H1 (cell line): Measurements from ENCODE around the gene GCK. TPM values are rescaled to one million over a fixed set of nuclear protein-coding genes. Genes with fewer than 3 reads are reported as not detected.

Source experiments
- CTCF ChIA-PET: fragments of 300-600 bp; sonication (Branson Sonifier 250); formaldehyde crosslinking; loops from one replicate; lab custom pipeline; 2021; ENCODE audit not compliant: partially characterized antibody; lab: Charles Lee
- POLR2A ChIA-PET: fragments of 300-600 bp; sonication (Branson Sonifier 250); formaldehyde crosslinking; loops from one replicate; lab custom pipeline; 2021; ENCODE audit warnings: inconsistent platforms; ENCODE audit not compliant: partially characterized antibody; lab: Charles Lee
- DNase-seq, 2 experiments: peaks; one replicate each; pipeline versions ENCODE4 v3.0.0 to v3.0.0-alpha.2; 2010 to 2022; ENCODE audit warnings: low spot score in 2 of 2, low read depth in 1 of 2, mixed read lengths in 1 of 2
- FAIRE-seq: peaks from 2 replicates; lab custom pipeline; 2011; peaks lifted over from hg19 to GRCh38; lab: Jason Lieb, UNC
- H2AFZ ChIP-seq: 2 replicates; pipeline ENCODE4 v1.8.1; 2012; ENCODE audit warnings: low read length, inconsistent platforms
- H2AK5ac ChIP-seq: 2 replicates; pipeline ENCODE4 v1.6.1; 2013; ENCODE audit warnings: low read depth, low read length
- H2BK120ac ChIP-seq: replicated peaks from 2 replicates; pipeline ENCODE3; 2013; ENCODE audit warnings: low read depth, low read length, inconsistent platforms
- H2BK12ac ChIP-seq: 2 replicates; pipeline ENCODE4 v1.6.1; 2013; ENCODE audit warnings: low read depth, low read length
- H2BK15ac ChIP-seq: 2 replicates; pipeline ENCODE4 v1.6.1; 2013; ENCODE audit warnings: low read length
- H2BK20ac ChIP-seq: 2 replicates; pipeline ENCODE4 v1.6.1; 2013; ENCODE audit warnings: low read length
- H2BK5ac ChIP-seq: 2 replicates; pipeline ENCODE4 v1.6.1; 2013; ENCODE audit warnings: low read depth, low read length
- H3K14ac ChIP-seq: 2 replicates; pipeline ENCODE4 v1.6.1; 2013; ENCODE audit warnings: inconsistent platforms; ENCODE audit not compliant: insufficient read length
- H3K18ac ChIP-seq: 2 replicates; pipeline ENCODE4 v1.6.1; 2013; ENCODE audit warnings: low read length; ENCODE audit errors: extremely low read depth
- H3K23ac ChIP-seq: 2 replicates; pipeline ENCODE4 v1.6.1; 2013; ENCODE audit warnings: inconsistent platforms; ENCODE audit not compliant: insufficient read length
- H3K23me2 ChIP-seq: 2 replicates; pipeline ENCODE4 v1.6.1; 2013; ENCODE audit warnings: low read depth, low read length
- H3K27ac ChIP-seq: 2 replicates; pipeline ENCODE4 v1.6.1; 2011; ENCODE audit warnings: low read depth, low read length, inconsistent platforms
- H3K27me3 ChIP-seq, 4 experiments: replicated peaks in 1 of 4; 1 replicate in 1 of 4; 2 replicates in 3 of 4; pipeline versions ENCODE4 v1.6.1 to v1.8.1; 2011 to 2013; ENCODE audit warnings: low read length in 3 of 4, mild to moderate bottlenecking in 3 of 4, inconsistent platforms in 2 of 4, mixed read lengths in 2 of 4, moderate library complexity in 1 of 4; ENCODE audit not compliant: control insufficient read depth in 3 of 4, insufficient read depth in 3 of 4; ENCODE audit errors: extremely low read depth in 1 of 4
- H3K36me3 ChIP-seq, 4 experiments: 2 replicates each; pipeline versions ENCODE4 v1.6.1 to v1.8.1; 2011 to 2013; ENCODE audit warnings: mild to moderate bottlenecking in 4 of 4, low read length in 3 of 4, moderate library complexity in 2 of 4, control low read depth in 1 of 4, inconsistent platforms in 1 of 4; ENCODE audit not compliant: insufficient read depth in 4 of 4, control insufficient read depth in 2 of 4
- H3K4ac ChIP-seq: replicated peaks from 2 replicates; pipeline ENCODE3; 2013; ENCODE audit warnings: low read length, low read depth, mixed read lengths, inconsistent platforms; ENCODE audit not compliant: insufficient read length
- H3K4me1 ChIP-seq, 4 experiments: replicated peaks in 1 of 4; 1 replicate in 1 of 4; 2 replicates in 3 of 4; pipeline versions ENCODE4 v1.6.1 to v1.8.1; 2011 to 2013; ENCODE audit warnings: low read length in 3 of 4, inconsistent platforms in 2 of 4, mixed read lengths in 1 of 4; ENCODE audit not compliant: insufficient read depth in 4 of 4, control insufficient read depth in 3 of 4
- H3K4me2 ChIP-seq, 2 experiments: 2 replicates each; pipeline versions ENCODE4 v1.6.1 to v1.8.1; 2011 to 2013; ENCODE audit warnings: low read depth in 2 of 2, low read length in 2 of 2, control low read depth in 1 of 2, inconsistent platforms in 1 of 2, mild to moderate bottlenecking in 1 of 2; ENCODE audit not compliant: insufficient read depth in 1 of 2
- H3K4me3 ChIP-seq, 4 experiments: fragments of 200-600, 300-600 bp in 1 of 4; sonication (generic), shearing (Covaris generic), sonication (Bioruptor Twin) in 1 of 4; 2 replicates each; pipeline versions ENCODE4 v1.5.1 to v1.8.1; 2011 to 2016; ENCODE audit warnings: low read length in 4 of 4, low read depth in 3 of 4, control low read depth in 2 of 4, inconsistent platforms in 2 of 4, mild to moderate bottlenecking in 2 of 4, mixed read lengths in 1 of 4, moderate library complexity in 1 of 4; ENCODE audit not compliant: insufficient read depth in 2 of 4; ENCODE audit errors: extremely low read depth in 1 of 4
- H3K56ac ChIP-seq: replicated peaks from 2 replicates; pipeline ENCODE3; 2013; ENCODE audit warnings: low read depth, mild to moderate bottlenecking, mixed read lengths, low read length, inconsistent platforms; ENCODE audit not compliant: insufficient read length
- H3K79me1 ChIP-seq: 2 replicates; pipeline ENCODE4 v1.6.1; 2013; ENCODE audit warnings: low read depth, low read length, control low read depth
- H3K79me2 ChIP-seq, 2 experiments: 2 replicates each; pipeline versions ENCODE4 v1.6.1 to v1.8.1; 2012 to 2013; ENCODE audit warnings: low read length in 2 of 2, mild to moderate bottlenecking in 2 of 2, inconsistent platforms in 1 of 2; ENCODE audit not compliant: insufficient read depth in 2 of 2, control insufficient read depth in 1 of 2
- H3K9ac ChIP-seq, 4 experiments: replicated peaks in 1 of 4; 1 replicate in 1 of 4; 2 replicates in 3 of 4; pipeline versions ENCODE4 v1.6.1 to v1.8.1; 2011 to 2013; ENCODE audit warnings: low read depth in 3 of 4, low read length in 3 of 4, control low read depth in 2 of 4, mild to moderate bottlenecking in 2 of 4, moderate library complexity in 2 of 4, inconsistent platforms in 1 of 4; ENCODE audit errors: extremely low read depth in 1 of 4
- H3K9me3 ChIP-seq, 2 experiments: 2 replicates each; pipeline versions ENCODE4 v1.6.1 to v1.8.1; 2012 to 2013; ENCODE audit warnings: mild to moderate bottlenecking in 2 of 2, moderate library complexity in 2 of 2, control low read depth in 1 of 2, inconsistent platforms in 1 of 2, low read depth in 1 of 2, low read length in 1 of 2, mixed read lengths in 1 of 2; ENCODE audit not compliant: insufficient read depth in 2 of 2
- H4K20me1 ChIP-seq, 2 experiments: replicated peaks in 1 of 2; 2 replicates each; pipeline versions ENCODE3 to v1.8.1; 2011 to 2013; ENCODE audit warnings: inconsistent platforms in 2 of 2, low read length in 2 of 2, mild to moderate bottlenecking in 1 of 2; ENCODE audit not compliant: insufficient read depth in 2 of 2, control insufficient read depth in 1 of 2
- H4K5ac ChIP-seq: 2 replicates; pipeline ENCODE4 v1.6.1; 2013; ENCODE audit warnings: low read length, low read depth, mixed read lengths, inconsistent platforms; ENCODE audit not compliant: insufficient read length
- H4K8ac ChIP-seq: 2 replicates; pipeline ENCODE4 v1.8.0; 2013; ENCODE audit warnings: mild to moderate bottlenecking, moderate library complexity, low read length, inconsistent platforms; ENCODE audit not compliant: insufficient read depth; ENCODE audit errors: extremely low read depth
- H4K91ac ChIP-seq: replicated peaks from 2 replicates; pipeline ENCODE3; 2013; ENCODE audit warnings: low read length, mixed read lengths, inconsistent platforms; ENCODE audit not compliant: insufficient read length
- BCL11A ChIP-seq, 2 experiments: IDR thresholded peaks; one replicate each; pipeline ENCODE4 v1.6.1; 2011; ENCODE audit warnings: low read depth in 2 of 2, low read length in 2 of 2, mild to moderate bottlenecking in 2 of 2
- CBX5 ChIP-seq: fragments of 300-800, 300-1000 bp; sonication (generic); IDR thresholded peaks from 2 replicates; pipeline ENCODE4 v1.7.1; 2016; ENCODE audit warnings: antibody characterized with exemption, low read length, low read depth
- CBX8 ChIP-seq: fragments of 300-800, 300-1000 bp; sonication (generic); IDR thresholded peaks from 2 replicates; pipeline ENCODE4 v1.7.1; 2016; ENCODE audit warnings: low read depth, low read length, borderline replicate concordance
- EGR1 ChIP-seq: IDR thresholded peaks from 2 replicates; pipeline ENCODE4 v1.6.1; 2011; ENCODE audit warnings: low read depth, low read length, borderline replicate concordance
- GTF2F1 ChIP-seq: IDR thresholded peaks from 2 replicates; pipeline ENCODE4 v1.6.1; 2012; ENCODE audit warnings: low read depth, low read length, improper control_type of control experiment, borderline replicate concordance
- KDM5A ChIP-seq: fragments of 200-600 bp; IDR thresholded peaks from 2 replicates; pipeline ENCODE4 v1.7.1; 2012; ENCODE audit warnings: mild to moderate bottlenecking, low read length, inconsistent platforms, mixed read lengths
- MAX ChIP-seq: IDR thresholded peaks from 2 replicates; pipeline ENCODE4 v1.6.1; 2012; ENCODE audit warnings: inconsistent platforms
- SIRT6 ChIP-seq: IDR thresholded peaks from one replicate; pipeline ENCODE4 v1.7.1; 2012; ENCODE audit warnings: low read length, inconsistent platforms
- SP1 ChIP-seq: IDR thresholded peaks from 2 replicates; pipeline ENCODE4 v1.6.1; 2011; ENCODE audit warnings: low read depth, low read length
- TEAD4 ChIP-seq: IDR thresholded peaks from 2 replicates; pipeline ENCODE4 v1.6.1; 2012; ENCODE audit warnings: low read depth, low read length, inconsistent platforms, mixed read lengths
- YY1 ChIP-seq: IDR thresholded peaks from 2 replicates; pipeline ENCODE4 v1.6.1; 2011; ENCODE audit warnings: low read depth, mild to moderate bottlenecking, low read length
- ZNF274 ChIP-seq: IDR thresholded peaks from 2 replicates; pipeline ENCODE4 v1.7.0; 2012; ENCODE audit warnings: low read length, borderline replicate concordance; ENCODE audit errors: extremely low read depth
- WGBS, 2 experiments: shearing (Covaris generic) in 1 of 2; methylation state at CpG; one replicate each; pipeline versions ENCODE4 v1.1.6 to v1.1.7; 2013 to 2015; ENCODE audit warnings: low lambda C conversion rate in 2 of 2, mixed read lengths in 2 of 2, inconsistent platforms in 1 of 2, low coverage in 1 of 2, missing lambda C conversion rate in 1 of 2; ENCODE audit not compliant: insufficient replicate concordance in 2 of 2, insufficient coverage in 1 of 2, insufficient read length in 1 of 2; ENCODE audit errors: extremely low coverage in 1 of 2, missing lambda C conversion rate in 1 of 2; 5-methylcytosine and 5-hydroxymethylcytosine counted together
- polyA plus RNA-seq, 7 experiments: library from polyadenylated mRNA; depleted of rRNA in 3 of 7; stranded (reverse) in 5 of 7; unstranded in 2 of 7; fragments of >200 nt in 5 of 7; fragments of 200-250 nt in 2 of 7; gene quantifications; 1 replicate in 5 of 7; 2 replicates in 1 of 7; 4 replicates in 1 of 7; pipeline versions ENCODE4 v1.2.1 to v1.2.3, GENCODE V29; 2011 to 2013; ENCODE audit warnings: missing spikeins in 2 of 7, mixed read lengths in 2 of 7
- total RNA-seq: library from RNA; stranded (reverse); fragmentation: NEBNext Ultra II Directional; extraction: Animal tissue kit (Norgen Biotek cat#: 25700); gene quantifications from 2 replicates; pipeline ENCODE4 v1.2.1, GENCODE V29; 2021
- TF ChIP-seq, protein P1 (sequence below): IDR thresholded peaks from 2 replicates; pipeline ENCODE4 v1.6.1; 2012; ENCODE audit warnings: inconsistent platforms

Gene GCK
- total and polyA plus RNA-seq, 2 of the 8 experiments (the other 6 are each of a cell fraction or from before 2014, with no cell fraction given) = 2.4 to 4.9 TPM

GRCh38 chr7:44172803-44173424 is 16.3 kb downstream of the GCK start:
- ChIA-PET CTCF (interaction anchor here (1.6 to 2.6 kb wide), 2 partner anchors 10 to 23 kb away, joined by 5 to 9 read pairs; no protein-coding TSS in a partner anchor), POLR2A (interaction anchor here (0.8 kb wide), 1 partner anchor 9 kb away, joined by 4 read pairs; no protein-coding TSS in a partner anchor)
- DNase-seq = no peak
- no peak overlapping the region for H3K4ac ChIP-seq
- TF ChIP-seq, protein P1, sequence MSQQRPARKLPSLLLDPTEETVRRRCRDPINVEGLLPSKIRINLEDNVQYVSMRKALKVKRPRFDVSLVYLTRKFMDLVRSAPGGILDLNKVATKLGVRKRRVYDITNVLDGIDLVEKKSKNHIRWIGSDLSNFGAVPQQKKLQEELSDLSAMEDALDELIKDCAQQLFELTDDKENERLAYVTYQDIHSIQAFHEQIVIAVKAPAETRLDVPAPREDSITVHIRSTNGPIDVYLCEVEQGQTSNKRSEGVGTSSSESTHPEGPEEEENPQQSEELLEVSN = no peak
- TF ChIP-seq GTF2F1 = no peak
- no peak for TF ChIP-seq CBX8
- TF ChIP-seq YY1 = no peak
- no peak for TF ChIP-seq SP1
- no peak for TF ChIP-seq KDM5A
- no peak for TF ChIP-seq ZNF274
- no peak for TF ChIP-seq EGR1
- no peak for TF ChIP-seq CBX5
- TF ChIP-seq MAX = no peak
- TF ChIP-seq BCL11A (IDR thresholded peaks at IDR 0.05; ENCODE audit: low read depth in 2 of 2, low read length in 2 of 2) = no peak
- no peak for TF ChIP-seq TEAD4
- TF ChIP-seq SIRT6 = no peak
- H3K56ac ChIP-seq = no peak overlapping the region
- H3K18ac ChIP-seq = no peak overlapping the region
- no peaks in the 10 kb centered on the region for H3K79me1 ChIP-seq
- no peaks in the 10 kb centered on the region for H3K9me3 ChIP-seq
- no peak overlapping the region for H3K14ac ChIP-seq
- peaks cover 0 to 2% (median under 1%) of the 10 kb centered on the region in 4 experiments; a peak in 2 of 7 replicates for H3K4me1 ChIP-seq
- no peak overlapping the region for H2BK12ac ChIP-seq
- H3K23ac ChIP-seq = no peak overlapping the region
- no peak overlapping the region for H2BK120ac ChIP-seq
- H2BK5ac ChIP-seq = no peak overlapping the region
- H2BK20ac ChIP-seq = no peak overlapping the region
- H3K27ac ChIP-seq = no peak overlapping the region
- no peak overlapping the region for H3K9ac ChIP-seq
- H3K27me3 ChIP-seq = no peaks in the 10 kb centered on the region; a peak in 1 of 7 replicates
- H2AFZ ChIP-seq = no peak overlapping the region
- H3K23me2 ChIP-seq = no peaks in the 10 kb centered on the region
- no peak overlapping the region for H2AK5ac ChIP-seq
- H2BK15ac ChIP-seq = no peak overlapping the region
- H4K5ac ChIP-seq = no peak overlapping the region
- no peaks in the 10 kb centered on the region for H3K79me2 ChIP-seq
- WGBS, 2 experiments = 93% methylated on average over 6 of the region's 6 CpGs; no CpG with 5 or more reads in 1 of the 2 experiments
- H3K4me2 ChIP-seq = no peak overlapping the region
- no peak overlapping the region for H3K4me3 ChIP-seq
- FAIRE-seq = no peak
- H4K8ac ChIP-seq = no peak overlapping the region
- no peaks in the 10 kb centered on the region for H3K36me3 ChIP-seq
- H4K20me1 ChIP-seq = no peaks in the 10 kb centered on the region
- H4K91ac ChIP-seq = no peak overlapping the region
